RPMI7951 (cell line): ENCODE results near the gene TAMALIN. TPM values are rescaled to one million over a fixed set of nuclear protein-coding genes. Genes with fewer than 3 reads are reported as not detected.

ENCODE experiments used
- DNase-seq: peaks from one replicate; pipeline ENCODE4 v3.0.0-alpha.2; 2012; ENCODE audit warnings: low read depth
- total RNA-seq: library from RNA; depleted of rRNA; stranded (reverse); fragments of >200 nt; shearing (Covaris generic); gene quantifications from 2 replicates; pipeline ENCODE4 v1.2.3, GENCODE V29; 2014

The TAMALIN gene
- total RNA-seq, 1 experiment from 2014 or later = 0.24 TPM

DNA sequence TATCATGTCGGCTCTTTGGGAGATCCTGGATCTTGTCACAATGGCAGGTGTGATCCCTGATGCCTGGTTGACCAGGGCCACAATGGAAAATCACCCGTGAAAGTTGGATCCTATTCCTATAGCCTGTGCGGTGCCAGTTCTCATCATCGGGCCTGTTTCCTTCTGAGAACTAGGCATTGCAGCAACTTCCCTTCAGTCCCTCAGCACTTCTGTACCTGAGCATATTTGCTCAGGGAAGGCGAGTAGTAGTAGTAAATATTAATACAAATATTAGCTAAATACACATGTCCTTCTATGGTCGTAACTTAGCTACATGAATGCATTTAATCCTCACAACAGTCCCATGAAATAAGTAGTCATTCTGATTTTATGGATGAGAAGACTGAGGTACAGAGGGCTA, 22.1 kb upstream of the TAMALIN start:
- DNase-seq = no peak

DNA sequence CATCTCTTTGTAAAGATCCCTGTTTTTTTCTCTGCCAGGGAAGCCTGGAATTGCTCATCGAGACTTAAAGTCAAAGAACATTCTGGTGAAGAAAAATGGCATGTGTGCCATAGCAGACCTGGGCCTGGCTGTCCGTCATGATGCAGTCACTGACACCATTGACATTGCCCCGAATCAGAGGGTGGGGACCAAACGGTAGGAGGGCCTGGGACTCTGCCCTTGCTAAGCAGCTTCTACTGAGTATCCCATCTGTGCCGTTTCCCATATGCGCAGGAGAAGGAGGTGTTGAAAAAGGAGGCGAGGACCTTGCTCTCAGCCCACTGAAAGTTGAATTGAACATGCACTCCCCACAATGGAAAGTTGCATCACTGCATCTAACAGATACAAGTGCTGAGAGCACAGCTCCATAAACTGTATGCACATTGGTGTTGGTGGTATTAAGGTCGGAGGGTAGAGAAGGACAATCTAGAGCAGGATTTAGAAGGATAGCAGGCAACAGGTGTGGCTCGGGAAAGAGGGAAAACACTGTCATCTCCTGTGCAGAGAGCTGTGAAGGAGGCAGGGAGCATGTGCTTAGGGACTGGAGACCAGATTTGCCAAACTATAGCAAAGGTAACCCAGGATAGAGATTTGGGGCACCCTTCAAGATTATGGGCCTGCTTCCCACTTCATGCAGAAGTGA, 21.5 kb upstream of the TAMALIN start:
- no peak for DNase-seq

DNA sequence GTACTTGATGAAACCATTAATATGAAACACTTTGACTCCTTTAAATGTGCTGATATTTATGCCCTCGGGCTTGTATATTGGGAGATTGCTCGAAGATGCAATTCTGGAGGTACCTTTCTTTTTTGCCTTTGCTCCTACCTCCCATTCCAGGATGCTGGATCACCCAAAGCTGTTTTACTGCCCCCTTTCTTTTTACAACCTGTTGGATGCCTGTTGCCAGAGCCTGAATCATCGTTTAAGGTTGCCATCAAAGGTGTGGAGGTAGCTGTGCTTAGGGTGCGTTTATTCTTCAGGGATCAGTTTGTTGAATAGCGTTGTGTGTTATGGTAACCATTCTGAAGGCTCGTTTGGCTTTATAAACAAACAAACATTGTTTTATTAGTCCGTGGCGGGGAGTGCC, 19.9 kb upstream of the TAMALIN start:
- DNase-seq = no peak

DNA sequence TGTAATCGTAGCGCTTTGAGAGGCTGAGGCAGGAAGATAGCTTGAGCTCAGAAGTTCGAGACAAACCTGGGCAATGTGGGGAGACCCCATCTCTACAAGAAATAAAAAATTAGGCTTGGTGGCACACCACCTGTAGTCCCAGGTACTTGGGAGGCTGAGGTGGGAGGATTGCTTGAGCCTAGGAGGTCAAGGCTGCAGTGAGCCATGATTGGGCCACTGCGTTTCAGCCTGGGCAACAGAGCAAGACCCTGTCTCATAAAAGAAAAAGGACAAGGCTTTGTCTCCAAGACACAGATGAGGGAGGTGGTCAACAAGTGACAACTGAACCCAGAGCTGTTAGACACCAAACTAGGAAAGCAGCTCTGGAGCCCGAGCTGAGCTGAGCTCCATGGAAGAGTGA, 14.5 kb upstream of the TAMALIN start:
- no peak for DNase-seq

DNA sequence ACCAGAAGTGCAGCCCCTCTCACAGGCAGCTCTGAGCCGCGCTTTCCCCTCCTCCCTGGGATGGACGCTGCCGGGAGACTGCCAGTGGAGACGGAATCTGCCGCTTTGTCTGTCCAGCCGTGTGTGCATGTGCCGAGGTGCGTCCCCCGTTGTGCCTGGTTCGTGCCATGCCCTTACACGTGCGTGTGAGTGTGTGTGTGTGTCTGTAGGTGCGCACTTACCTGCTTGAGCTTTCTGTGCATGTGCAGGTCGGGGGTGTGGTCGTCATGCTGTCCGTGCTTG, 12.3 kb upstream of the TAMALIN start:
- DNase-seq = no peak

DNA sequence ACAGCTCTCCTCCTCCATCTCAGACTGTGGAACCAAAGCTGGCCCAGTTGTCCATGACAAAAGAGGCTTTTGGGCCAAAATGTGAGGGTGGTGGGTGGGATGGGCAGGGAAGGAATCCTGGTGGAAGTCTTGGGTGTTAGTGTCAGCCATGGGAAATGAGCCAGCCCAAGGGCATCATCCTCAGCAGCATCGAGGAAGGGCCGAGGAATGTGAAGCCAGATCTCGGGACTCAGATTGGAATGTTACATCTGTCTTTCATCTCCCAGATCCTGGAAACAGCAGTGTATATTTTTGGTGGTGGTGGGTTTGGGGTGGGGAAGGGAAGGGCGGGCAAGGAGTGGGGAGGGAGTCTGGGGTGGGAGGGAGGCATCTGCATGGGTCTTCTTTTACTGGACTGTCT, 11.8 kb upstream of the TAMALIN start:
- DNase-seq = no peak

DNA sequence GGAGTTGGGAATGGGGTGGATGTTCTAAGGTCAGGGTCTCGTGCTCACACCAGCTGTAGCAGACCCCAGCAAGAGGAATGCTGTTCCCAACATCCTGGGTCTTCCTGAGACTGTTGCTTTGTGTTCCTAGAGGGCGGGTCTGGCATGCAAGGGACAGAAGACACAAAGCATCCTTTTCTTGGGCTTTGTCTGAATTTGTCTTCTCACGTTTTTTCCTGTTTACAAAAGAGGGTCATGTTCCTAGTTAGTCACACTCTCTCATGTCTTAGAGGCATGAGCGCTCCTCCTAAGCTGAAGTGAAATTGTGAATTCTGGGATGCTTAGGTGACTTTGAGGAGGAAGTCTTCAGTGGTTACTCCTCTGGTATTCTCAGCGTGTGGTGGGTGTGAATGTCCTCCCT, 9.6 kb upstream of the TAMALIN start:
- no peak for DNase-seq

DNA sequence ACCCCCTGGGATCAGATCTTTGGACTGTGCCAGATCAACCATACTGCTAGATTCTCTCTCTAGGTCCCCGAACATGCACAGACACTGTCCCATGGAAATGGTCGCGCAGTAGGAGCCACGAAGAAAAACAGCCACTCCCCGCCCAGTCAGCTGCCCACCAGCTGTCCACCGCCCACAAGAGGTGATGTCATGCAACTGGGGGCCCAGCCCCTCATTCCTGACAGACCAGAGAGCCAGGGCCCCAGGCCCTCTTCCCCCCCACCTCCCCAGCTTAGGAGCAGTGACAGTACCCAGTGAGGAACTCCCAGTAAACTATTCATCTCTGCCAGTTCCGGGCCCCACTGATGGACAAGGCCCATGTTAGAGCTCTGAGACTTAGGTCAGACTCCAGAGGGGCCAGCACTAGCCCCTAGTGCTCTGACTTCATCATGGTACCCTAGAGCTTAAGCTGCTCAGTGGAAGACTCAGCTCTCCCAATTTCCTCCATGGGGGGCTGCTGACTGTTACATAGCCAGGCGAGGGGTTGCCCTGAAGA, 3.7 kb upstream of the TAMALIN start:
- no peak for DNase-seq

DNA sequence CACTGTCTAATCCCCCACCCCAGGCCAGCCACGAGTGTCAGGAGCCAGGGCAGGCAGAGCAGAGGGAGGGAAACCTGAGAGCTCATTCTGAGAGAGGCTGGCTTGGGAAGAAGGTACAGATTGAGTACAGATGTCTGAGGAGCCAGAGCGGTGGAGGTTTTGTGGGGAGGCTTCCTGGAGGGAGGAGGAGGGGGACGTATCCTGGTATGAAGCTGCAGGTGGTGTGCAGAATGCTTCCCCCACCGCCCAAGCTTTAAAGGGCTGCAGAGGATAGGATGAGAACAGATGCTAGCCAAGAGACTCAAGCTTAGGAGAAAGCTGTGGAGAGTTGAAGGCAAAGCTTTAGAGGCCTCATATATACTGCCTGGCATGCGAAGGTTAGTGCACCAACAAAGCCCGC, 3.2 kb upstream of the TAMALIN start:
- DNase-seq = no peak

DNA sequence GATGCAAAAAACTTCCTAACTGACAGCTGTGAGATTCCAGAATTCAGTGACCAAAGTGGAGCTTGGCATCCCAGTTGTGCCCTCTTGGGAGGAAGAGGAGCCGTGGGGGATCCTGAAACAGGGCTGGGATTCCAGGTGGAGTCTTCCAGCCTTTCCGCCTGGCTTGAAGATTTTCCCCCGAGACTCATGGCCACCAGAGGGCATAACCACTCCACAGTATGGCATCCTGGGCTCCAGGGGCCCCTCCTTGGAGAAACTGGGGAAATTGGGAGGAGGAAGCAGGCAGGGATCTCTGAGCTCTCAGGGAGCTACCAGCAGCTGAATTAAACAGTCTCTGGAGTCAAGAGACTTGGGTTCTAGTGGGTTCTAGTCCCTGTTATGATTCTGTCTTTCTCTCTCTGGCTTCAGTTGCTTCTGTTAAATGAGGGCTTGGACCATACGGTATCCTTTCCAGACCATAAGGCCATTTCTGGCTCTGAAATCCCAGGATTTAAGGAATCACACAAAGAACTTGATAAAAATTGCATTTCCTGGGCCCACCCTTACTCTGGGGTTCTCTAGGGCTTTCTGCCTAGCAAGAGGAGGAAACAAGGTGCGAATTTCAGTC, 2.6 kb upstream of the TAMALIN start:
- peak; percentile 49 for DNase-seq

DNA sequence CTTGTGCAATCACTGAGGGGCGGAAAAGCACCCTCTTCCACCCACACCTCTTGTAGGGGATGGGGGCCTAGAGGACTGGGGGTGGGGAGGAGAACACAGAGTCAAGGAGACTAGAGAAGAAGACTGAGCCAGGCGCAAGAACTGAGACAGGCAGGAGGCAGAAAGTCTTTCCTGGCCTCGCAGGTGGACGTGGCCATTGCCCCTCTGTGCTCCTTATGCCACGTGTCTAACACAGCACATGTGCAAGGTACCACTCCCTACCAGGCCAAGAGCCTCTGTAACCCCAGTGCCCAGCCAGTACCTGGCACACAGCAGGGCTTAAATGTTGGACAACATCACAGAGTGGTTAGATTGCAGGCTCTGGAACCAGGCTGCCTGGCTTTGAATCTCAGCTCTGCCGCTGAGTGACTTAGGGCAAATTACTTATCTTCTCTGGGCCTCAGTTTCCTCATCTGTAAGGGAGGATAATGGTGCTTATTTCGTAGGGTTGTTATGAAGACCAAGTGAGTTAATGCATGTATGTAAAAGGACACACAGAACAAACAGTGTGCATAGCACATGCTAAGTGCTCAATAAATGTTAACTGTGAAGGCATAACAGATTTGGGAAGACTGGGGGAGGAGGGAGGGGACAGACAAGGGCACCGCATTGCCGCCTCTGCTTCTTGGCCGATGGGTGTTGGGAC, 1.4 kb upstream of the TAMALIN start:
- no peak for DNase-seq

DNA sequence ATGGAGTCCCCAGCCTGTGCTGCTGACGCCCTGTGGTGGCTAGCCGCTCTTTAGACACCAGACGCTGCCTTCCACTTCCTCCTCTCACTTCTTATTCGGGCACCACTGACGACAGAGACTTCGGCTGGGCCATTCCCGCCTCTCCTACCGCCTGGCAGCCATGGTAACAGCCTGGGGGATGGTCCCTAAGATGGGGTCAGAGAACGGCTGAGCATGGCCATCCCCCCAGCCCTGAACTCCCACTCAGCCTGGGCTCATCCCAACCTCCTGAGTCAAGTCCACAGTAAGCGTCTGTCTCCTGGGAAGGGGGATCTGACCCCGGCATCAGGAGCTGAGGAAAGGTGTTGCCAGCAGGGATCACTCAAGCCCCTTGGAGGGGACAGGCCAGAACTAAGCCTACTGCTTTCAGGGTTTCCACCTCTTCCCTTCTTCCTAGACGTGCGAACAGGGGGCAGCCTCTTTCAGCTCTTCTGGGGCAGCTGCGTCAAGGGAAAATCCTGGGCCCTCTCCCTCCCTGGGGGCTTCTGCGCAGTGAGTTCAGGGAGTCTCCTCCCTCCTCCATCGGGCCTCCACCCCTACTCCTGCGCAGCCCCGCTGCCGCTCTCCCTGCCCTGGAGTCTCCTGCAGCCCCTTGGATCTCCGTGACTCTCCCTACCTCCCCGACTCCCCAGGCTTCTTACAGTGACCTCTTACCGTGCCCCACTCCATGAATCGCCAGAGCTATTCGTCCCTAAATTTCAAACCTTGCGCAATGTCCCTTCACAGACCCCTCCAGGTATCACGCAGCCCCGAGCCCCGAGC, 643 bp upstream of the TAMALIN start:
- DNase-seq = no peak

DNA sequence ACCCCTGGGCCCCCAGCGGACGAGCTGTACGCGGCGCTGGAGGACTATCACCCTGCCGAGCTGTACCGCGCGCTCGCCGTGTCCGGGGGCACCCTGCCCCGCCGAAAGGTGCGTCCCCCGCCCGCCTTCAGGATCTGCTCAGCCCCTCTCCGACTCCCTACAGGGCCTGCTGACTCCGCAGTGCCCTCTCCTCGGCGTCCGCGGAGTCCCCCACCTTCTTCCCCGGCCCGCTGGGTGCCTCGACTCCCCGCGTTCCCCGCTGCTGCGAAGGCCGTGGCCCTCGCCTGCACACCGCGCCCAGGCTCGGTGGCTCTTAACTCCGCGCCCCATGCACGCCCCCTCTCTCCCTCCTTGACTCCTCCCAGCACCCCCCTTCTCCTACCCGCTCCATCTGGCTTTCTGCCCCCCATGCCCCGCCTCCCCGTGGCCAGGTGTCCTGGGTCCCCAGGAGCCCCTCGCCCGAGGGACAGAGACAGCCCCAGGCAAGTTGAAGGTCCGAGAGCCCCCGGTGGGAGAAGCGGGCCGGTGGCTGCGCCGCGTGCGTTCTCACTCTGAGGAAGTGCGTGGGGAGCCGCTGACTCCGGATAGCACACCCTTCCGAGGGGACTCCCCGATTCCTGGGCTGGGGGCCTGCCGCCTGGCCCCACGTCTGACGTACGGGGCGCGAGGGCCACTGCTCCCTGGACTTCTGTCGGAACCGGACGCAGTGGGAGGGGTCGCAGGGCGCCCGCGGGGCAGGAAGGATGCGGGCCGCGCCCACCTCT, 594 bp downstream of the TAMALIN start:
- no peak for DNase-seq

DNA sequence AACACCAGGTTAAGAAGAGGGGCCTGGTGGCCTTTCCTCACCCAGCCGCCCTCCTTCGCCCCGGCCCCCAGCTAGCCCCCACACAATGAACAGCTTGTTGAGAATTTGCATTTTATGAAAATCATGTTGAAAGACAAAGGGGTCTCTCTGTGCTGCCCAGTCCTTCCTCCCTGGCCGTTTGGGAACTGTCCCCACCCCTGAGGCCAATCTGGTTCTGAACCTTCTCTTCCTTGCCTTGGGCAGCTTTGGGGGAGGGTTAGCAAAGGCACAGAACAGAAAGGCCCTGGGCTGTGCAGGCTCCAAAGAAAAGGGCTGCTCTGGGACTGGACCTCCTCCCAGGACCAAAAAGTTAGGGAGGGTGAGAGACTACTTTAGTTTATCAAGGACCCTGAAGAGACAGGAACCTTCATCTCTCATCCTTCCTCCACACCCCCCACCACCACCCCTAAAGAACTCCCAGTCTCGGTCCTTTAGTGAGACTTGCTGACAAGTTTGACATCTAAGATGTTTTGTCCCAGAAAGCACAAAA, 1.3 kb downstream of the TAMALIN start:
- no peak for DNase-seq

DNA sequence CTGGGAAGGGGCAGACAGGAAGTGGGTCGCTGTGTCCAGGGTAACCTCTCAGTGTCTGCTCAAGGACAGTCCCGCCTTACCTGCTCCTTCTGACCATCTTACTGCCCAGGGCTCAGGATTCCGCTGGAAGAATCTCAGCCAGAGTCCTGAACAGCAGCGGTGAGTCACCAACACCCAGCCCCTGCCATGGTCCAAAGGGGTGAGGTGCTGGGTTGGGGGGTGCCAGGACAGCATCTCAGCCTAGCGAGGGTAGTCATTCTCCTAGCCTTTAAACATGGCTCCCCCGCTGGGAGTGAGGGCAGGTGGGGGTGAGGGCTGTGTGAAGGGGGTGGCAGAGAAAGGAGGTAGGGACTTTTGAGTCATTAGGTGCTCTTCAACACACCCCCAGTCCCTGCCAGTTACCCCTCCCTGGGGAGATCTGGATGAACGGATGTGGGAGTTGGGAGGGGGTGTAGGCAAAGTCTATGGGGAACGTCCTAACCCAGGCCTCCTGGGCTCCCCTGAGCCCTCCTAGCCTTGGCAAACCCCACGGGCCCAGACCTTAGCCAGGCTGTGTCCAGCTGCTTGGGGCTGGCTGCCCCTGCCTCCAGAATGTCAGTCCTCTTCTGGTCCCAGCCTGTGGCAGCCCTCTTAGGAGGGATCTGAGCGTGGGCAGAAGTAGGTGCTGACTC, 2.5 kb downstream of the TAMALIN start:
- no peak for DNase-seq

DNA sequence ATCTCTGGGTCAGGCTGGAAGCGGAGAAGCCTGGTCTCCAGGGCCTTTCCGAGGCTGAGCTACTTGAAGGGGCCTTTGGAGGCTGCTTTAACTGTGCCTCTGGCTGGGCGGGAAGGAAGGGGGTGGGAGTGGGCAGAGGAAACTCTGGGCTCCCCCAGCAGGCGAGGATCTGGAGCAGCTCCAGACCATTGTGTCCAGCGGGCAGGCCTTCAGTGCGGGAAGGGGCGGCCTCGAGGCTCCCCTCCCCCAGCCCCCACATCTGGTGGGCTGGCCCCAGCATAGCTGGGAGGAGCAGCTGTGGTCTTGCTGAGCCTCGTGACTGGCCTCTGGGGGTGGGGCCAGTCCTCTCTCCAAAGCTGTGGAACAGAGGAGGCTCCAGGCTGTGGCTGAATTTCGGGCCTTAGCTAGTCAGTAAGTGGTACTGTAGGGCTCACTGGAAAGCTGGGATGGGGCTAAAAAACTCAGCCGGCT, 3.4 kb downstream of the TAMALIN start:
- peak; percentile 54 for DNase-seq

DNA sequence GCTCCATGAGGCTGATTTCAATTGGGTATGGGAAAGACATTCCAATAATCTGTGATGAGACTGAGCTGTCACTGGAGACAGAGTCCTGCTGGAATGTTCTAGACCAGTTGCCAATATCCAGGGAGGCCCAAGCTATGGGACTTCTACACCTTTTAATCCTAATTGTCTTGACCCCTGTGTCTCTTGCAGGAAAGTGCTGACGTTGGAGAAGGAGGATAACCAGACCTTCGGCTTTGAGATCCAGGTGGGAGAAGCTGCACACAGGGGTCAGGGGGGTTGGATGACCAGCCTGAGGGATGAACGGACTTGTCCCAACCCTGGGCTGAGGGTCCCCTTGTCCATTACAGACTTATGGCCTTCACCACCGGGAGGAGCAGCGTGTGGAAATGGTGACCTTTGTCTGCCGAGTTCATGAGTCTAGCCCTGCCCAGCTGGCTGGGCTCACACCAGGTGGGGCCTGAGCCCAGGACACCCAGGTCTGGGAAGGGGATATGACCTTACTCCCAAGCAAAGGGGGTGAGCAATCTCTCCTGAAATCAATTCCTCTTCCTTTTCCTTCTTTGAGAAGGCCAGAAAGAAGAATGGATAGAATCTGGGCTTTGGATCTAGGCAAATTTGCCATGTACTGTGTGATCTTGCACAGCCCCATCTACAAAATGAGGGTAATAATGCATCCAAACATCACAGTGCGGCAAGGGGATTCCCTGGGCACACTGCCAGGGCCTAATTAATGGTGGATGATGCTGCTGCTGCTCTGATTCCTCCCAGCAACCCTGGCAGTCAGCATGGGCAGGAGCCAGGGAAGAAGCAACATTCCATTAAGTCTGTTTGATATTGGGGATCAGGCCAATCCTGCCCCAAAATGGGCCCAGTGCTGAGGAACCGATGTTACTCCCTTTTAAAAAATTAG, 4.2 kb downstream of the TAMALIN start:
- no peak for DNase-seq

DNA sequence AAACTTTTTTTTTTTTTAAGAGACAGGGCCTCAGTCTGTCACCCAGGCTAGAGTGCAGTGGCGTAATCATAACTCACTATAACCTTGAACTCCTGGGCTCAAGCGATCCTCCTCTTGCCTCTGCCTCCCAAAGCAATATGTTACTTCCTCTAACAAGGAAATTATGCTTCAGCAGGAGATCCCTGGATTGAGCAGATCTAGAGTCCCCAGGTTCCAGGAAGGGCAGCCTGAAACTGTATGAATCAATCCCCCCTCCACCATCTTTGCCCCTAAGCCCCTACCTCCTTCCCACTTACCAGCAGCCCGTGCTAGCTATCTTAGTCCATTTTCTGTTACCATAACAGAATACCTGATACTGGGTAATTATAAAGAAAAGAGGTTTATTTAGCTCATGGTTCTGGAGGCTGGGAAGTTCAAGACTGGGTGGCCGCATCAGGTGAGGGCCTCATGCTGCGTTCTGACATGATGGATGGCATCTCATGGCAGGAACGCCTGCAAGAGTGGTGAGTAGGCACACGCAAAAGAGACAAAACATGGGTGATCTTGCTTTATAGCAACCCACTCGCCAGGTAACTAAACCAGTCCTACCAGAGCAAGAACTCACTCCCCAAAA, 5.0 kb downstream of the TAMALIN start:
- DNase-seq = no peak

DNA sequence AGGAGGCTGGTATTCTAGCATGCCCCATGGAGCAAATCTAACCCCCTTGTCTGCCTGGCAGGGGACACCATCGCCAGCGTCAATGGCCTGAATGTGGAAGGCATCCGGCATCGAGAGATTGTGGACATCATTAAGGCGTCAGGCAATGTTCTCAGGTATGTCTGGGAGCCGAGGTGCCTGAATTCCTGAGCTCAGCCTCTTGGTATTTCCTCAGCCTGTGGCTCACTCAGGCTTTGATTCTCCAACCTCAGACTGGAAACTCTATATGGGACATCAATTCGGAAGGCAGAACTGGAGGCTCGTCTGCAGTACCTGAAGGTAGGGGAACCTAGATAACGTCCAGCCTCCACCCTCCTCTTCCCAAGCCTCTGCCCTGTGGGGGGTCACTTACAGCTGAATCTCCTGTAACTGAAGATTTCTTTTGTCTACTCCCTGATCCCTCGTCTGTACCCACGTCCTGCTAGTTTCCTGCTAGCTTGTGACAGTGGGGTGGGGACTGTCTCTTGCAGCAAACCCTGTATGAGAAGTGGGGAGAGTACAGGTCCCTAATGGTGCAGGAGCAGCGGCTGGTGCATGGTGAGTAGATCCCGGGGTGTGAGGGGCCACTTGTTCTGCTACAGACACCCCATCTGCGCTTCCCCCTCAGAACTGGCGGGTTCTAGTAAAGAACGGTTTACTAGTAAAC, 7.0 kb downstream of the TAMALIN start:
- no peak for DNase-seq
